Breast epithelium (tissue), 3 donors: ENCODE measurements around the gene DCD.

Experiments used
- POLR2A ChIP-seq: fragments of 450-650 bp; IDR thresholded peaks from one replicate; pipeline ENCODE4 v1.6.1; 2016; ENCODE audit warnings: antibody characterized with exemption, mild to moderate bottlenecking, moderate library complexity
- POLR2AphosphoS5 ChIP-seq, 3 donors: sonication (generic); formaldehyde crosslinking; IDR thresholded peaks; one replicate each; pipeline ENCODE4 v1.6.1; 2017; ENCODE audit warnings: antibody characterized with exemption in 3 of 3
- TF ChIP-seq, protein P1 (sequence below), 3 donors: fragments of 450-650 bp; IDR thresholded peaks; one replicate each; pipeline ENCODE4 v1.5.1; 2016 to 2017; ENCODE audit warnings: antibody characterized with exemption in 3 of 3, mild to moderate bottlenecking in 3 of 3, moderate library complexity in 3 of 3

DNA sequence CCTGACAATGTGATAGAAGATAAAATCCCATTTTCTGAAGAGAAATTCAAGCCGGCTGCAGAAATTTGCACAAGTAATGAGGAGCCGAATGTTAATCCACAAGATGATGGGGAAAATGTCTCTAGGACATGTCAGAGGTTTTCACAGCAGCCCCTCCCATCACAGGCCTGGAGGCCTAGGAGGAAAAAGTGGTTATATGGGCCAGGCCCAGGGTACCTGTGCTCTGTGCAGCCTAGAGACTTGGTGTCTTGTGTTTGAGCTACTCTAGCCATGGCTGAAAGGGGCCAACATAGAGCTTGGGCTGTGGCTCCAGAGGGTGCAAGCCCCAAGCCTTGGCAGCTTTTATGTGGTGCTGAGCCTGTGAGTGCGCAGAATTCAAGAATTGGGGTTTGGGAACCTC is 20.9 kb downstream of the DCD start:
- TF ChIP-seq, protein P1, sequence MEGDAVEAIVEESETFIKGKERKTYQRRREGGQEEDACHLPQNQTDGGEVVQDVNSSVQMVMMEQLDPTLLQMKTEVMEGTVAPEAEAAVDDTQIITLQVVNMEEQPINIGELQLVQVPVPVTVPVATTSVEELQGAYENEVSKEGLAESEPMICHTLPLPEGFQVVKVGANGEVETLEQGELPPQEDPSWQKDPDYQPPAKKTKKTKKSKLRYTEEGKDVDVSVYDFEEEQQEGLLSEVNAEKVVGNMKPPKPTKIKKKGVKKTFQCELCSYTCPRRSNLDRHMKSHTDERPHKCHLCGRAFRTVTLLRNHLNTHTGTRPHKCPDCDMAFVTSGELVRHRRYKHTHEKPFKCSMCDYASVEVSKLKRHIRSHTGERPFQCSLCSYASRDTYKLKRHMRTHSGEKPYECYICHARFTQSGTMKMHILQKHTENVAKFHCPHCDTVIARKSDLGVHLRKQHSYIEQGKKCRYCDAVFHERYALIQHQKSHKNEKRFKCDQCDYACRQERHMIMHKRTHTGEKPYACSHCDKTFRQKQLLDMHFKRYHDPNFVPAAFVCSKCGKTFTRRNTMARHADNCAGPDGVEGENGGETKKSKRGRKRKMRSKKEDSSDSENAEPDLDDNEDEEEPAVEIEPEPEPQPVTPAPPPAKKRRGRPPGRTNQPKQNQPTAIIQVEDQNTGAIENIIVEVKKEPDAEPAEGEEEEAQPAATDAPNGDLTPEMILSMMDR (IDR thresholded peaks at IDR 0.05): no peak
- TF ChIP-seq POLR2AphosphoS5 (IDR thresholded peaks at IDR 0.05): no peak
- TF ChIP-seq POLR2A: no peak
